SK-N-SH (cell line): ENCODE data around the gene BMAL2. TPM values are rescaled to one million over a fixed set of nuclear protein-coding genes. Genes with fewer than 3 reads are reported as not detected.

Experiments used
- CTCF ChIA-PET: fragments of 300-600, 350-600 bp; formaldehyde crosslinking; extraction: SDS; loops from one replicate; lab custom pipeline; 2021; lab: Yijun Ruan, JAX
- POLR2A ChIA-PET: fragments of 350-600 bp; sonication (Branson Sonifier 250); formaldehyde crosslinking; extraction: SDS; loops from one replicate; lab custom pipeline; 2020; ENCODE audit warnings: antibody characterized with exemption, inconsistent platforms; lab: Yijun Ruan, JAX
- DNase-seq: peaks from one replicate; pipeline ENCODE4 v3.0.0; 2012
- H2AFZ ChIP-seq: fragments of 200-600 bp; sonication (generic); 2 replicates; pipeline ENCODE4 v1.8.1; 2016; ENCODE audit warnings: antibody characterized with exemption, mild to moderate bottlenecking, low read depth
- H3F3A ChIP-seq: fragments of 200-600 bp; sonication (generic); replicated peaks from 2 replicates; pipeline ENCODE3; 2016; ENCODE audit warnings: antibody characterized with exemption, mild to moderate bottlenecking; ENCODE audit not compliant: insufficient read depth
- H3K27ac ChIP-seq, 2 experiments: fragments of 200-500 bp in 1 of 2; fragments of 200-600 bp in 1 of 2; sonication (Bioruptor generic) in 1 of 2; sonication (generic), shearing (Covaris generic) in 1 of 2; 2 replicates each; pipeline versions ENCODE4 v1.5.1 to v1.6.1; 2014 to 2016; ENCODE audit warnings: low read depth in 2 of 2, inconsistent platforms in 1 of 2, low read length in 1 of 2, mild to moderate bottlenecking in 1 of 2, mixed read lengths in 1 of 2
- H3K27me3 ChIP-seq: fragments of 200-600 bp; sonication (generic), shearing (Covaris generic); 2 replicates; pipeline ENCODE4 v1.6.1; 2016; ENCODE audit warnings: mixed run types; ENCODE audit not compliant: insufficient read depth
- H3K36me3 ChIP-seq, 2 experiments: fragments of 200-500 bp in 1 of 2; fragments of 200-600 bp in 1 of 2; sonication (Bioruptor generic) in 1 of 2; sonication (generic) in 1 of 2; replicated peaks in 1 of 2; 2 replicates each; pipeline versions ENCODE3 to v1.5.1; 2014 to 2016; ENCODE audit warnings: low read length in 1 of 2, mild to moderate bottlenecking in 1 of 2; ENCODE audit not compliant: insufficient read depth in 2 of 2, control insufficient read depth in 1 of 2
- H3K4me1 ChIP-seq, 2 experiments: fragments of 200-500 bp in 1 of 2; fragments of 200-600 bp in 1 of 2; sonication (Bioruptor generic) in 1 of 2; sonication (generic), shearing (Covaris generic) in 1 of 2; 2 replicates each; pipeline versions ENCODE4 v1.5.1 to v1.6.1; 2014 to 2016; ENCODE audit warnings: low read depth in 1 of 2, low read length in 1 of 2, mixed run types in 1 of 2; ENCODE audit not compliant: insufficient read depth in 2 of 2, control insufficient read depth in 1 of 2
- H3K4me2 ChIP-seq: fragments of 200-600 bp; sonication (generic), shearing (Covaris generic); 2 replicates; pipeline ENCODE4 v1.6.1; 2017; ENCODE audit warnings: mixed run types
- H3K4me3 ChIP-seq, 2 experiments: fragments of 200-500 bp in 1 of 2; fragments of 200-600 bp in 1 of 2; sonication (Bioruptor generic) in 1 of 2; sonication (generic), shearing (Covaris generic) in 1 of 2; 2 replicates each; pipeline versions ENCODE4 v1.5.1 to v1.8.1; 2014 to 2016; ENCODE audit warnings: low read depth in 2 of 2, inconsistent platforms in 1 of 2, low read length in 1 of 2, mild to moderate bottlenecking in 1 of 2, mixed read lengths in 1 of 2, moderate library complexity in 1 of 2
- H3K79me2 ChIP-seq: fragments of 200-600 bp; sonication (generic); 2 replicates; pipeline ENCODE4 v1.8.1; 2017; ENCODE audit warnings: mild to moderate bottlenecking; ENCODE audit not compliant: insufficient read depth
- H3K9ac ChIP-seq: fragments of 200-600 bp; sonication (generic); 2 replicates; pipeline ENCODE4 v1.6.1; 2017; ENCODE audit warnings: mixed run types
- H3K9me2 ChIP-seq: fragments of 200-600 bp; sonication (generic); 2 replicates; pipeline ENCODE4 v1.6.1; 2017; ENCODE audit warnings: mixed run types
- H3K9me3 ChIP-seq: fragments of 200-600 bp; sonication (generic); 2 replicates; pipeline ENCODE4 v1.6.1; 2017; ENCODE audit warnings: mixed run types, mild to moderate bottlenecking, moderate library complexity
- H4K20me1 ChIP-seq: fragments of 200-600 bp; sonication (generic); 2 replicates; pipeline ENCODE4 v1.6.1; 2017; ENCODE audit warnings: mild to moderate bottlenecking, mixed run types; ENCODE audit not compliant: insufficient read depth
- ELF1 ChIP-seq: IDR thresholded peaks from 2 replicates; pipeline ENCODE4 v1.4.0; 2012
- FOSL2 ChIP-seq: IDR thresholded peaks from 2 replicates; pipeline ENCODE4 v1.4.0; 2012; ENCODE audit warnings: low read depth, mild to moderate bottlenecking, moderate library complexity, borderline replicate concordance
- FOXM1 ChIP-seq: IDR thresholded peaks from 2 replicates; pipeline ENCODE4 v1.4.0; 2012; ENCODE audit warnings: low read depth, mild to moderate bottlenecking
- GABPA ChIP-seq: IDR thresholded peaks from 2 replicates; pipeline ENCODE4 v1.4.0; 2012; ENCODE audit warnings: low read depth, mild to moderate bottlenecking
- GATA2 ChIP-seq: sonication (generic); formaldehyde crosslinking; IDR thresholded peaks from 2 replicates; pipeline ENCODE4 v1.5.0; 2020; ENCODE audit warnings: mild to moderate bottlenecking, missing genetic modification reagents
- JUND ChIP-seq: IDR thresholded peaks from 2 replicates; pipeline ENCODE4 v1.4.0; 2012
- MAX ChIP-seq: IDR thresholded peaks from 2 replicates; pipeline ENCODE4 v1.4.0; 2012; ENCODE audit warnings: low read depth
- MEF2A ChIP-seq: IDR thresholded peaks from 2 replicates; pipeline ENCODE4 v1.4.0; 2012; ENCODE audit warnings: low read depth, borderline replicate concordance
- MXI1 ChIP-seq: IDR thresholded peaks from 2 replicates; pipeline ENCODE4 v1.6.1; 2012; ENCODE audit warnings: mild to moderate bottlenecking, low read depth, low read length, improper control_type of control experiment
- NFIC ChIP-seq: IDR thresholded peaks from 2 replicates; pipeline ENCODE4 v1.4.0; 2012; ENCODE audit warnings: borderline replicate concordance
- NRF1 ChIP-seq: IDR thresholded peaks from 2 replicates; pipeline ENCODE4 v1.6.1; 2012; ENCODE audit warnings: low read depth, mild to moderate bottlenecking, low read length
- PBX3 ChIP-seq: IDR thresholded peaks from 2 replicates; pipeline ENCODE4; 2012
- RAD21 ChIP-seq: IDR thresholded peaks from 2 replicates; pipeline ENCODE4 v1.6.1; 2012; ENCODE audit warnings: mild to moderate bottlenecking, low read length
- SMC3 ChIP-seq: IDR thresholded peaks from 2 replicates; pipeline ENCODE4 v1.6.1; 2012; ENCODE audit warnings: low read depth, low read length, improper control_type of control experiment
- TAF1 ChIP-seq: IDR thresholded peaks from 2 replicates; pipeline ENCODE4 v1.6.1; 2012; ENCODE audit warnings: low read depth, mild to moderate bottlenecking, low read length, moderate library complexity, borderline replicate concordance
- USF2 ChIP-seq: fragments of 150-350 bp; IDR thresholded peaks from 2 replicates; pipeline ENCODE4 v1.6.1; 2017; ENCODE audit warnings: antibody characterized with exemption, low read length, low read depth, borderline replicate concordance
- WGBS: methylation state at CpG from one replicate; pipeline ENCODE4 v1.1.6; 2017; ENCODE audit warnings: low lambda C conversion rate; 5-methylcytosine and 5-hydroxymethylcytosine counted together
- polyA plus RNA-seq, 3 experiments: library from polyadenylated mRNA; depleted of rRNA; stranded (reverse); fragments of >200 nt; gene quantifications; 2 replicates each; pipeline ENCODE4 v1.2.3, GENCODE V29; 2012
- TF ChIP-seq, protein P1 (sequence below): IDR thresholded peaks from 2 replicates; pipeline ENCODE4 v1.6.1; 2012; ENCODE audit warnings: mild to moderate bottlenecking, low read depth, low read length, moderate library complexity
- TF ChIP-seq, protein P2 (sequence below): IDR thresholded peaks from 2 replicates; pipeline ENCODE4 v1.4.0; 2012; ENCODE audit warnings: low read depth, borderline replicate concordance
- TF ChIP-seq, protein P3 (sequence below): IDR thresholded peaks from 2 replicates; pipeline ENCODE4 v1.4.0; 2012; ENCODE audit warnings: low read depth, borderline replicate concordance

The BMAL2 gene
- polyA plus RNA-seq, 1 of the 3 experiments (the other 2 are of a cell fraction), result 6.4 TPM

- WGBS, result 88% methylated on average over 2 of the region's 2 CpGs
- no peak for DNase-seq
- Histone ChIP-seq H3K27me3 (no peaks in the 10 kb centered on the region), H3K9me3 (no peaks in the 10 kb centered on the region), H3K79me2 (peaks cover 65% of the 10 kb centered on the region), H3K36me3 (no peaks in the 10 kb centered on the region), H3K4me1 (peaks cover 6 to 8% of the 10 kb centered on the region in 2 experiments; a peak in 3 of 4 replicates), H3K9me2 (no peaks in the 10 kb centered on the region), H4K20me1 (no peaks in the 10 kb centered on the region), H3F3A (peaks cover 11% of the 10 kb centered on the region), H3K27ac (no peak overlapping the region), H2AFZ (no peak overlapping the region), H3K4me2 (no peak overlapping the region), H3K4me3 (no peak overlapping the region), H3K9ac (no peak overlapping the region)
- CTCF ChIA-PET, result no interaction called here
- no peak for TF ChIP-seq MEF2A
- no peak for TF ChIP-seq USF2
- no peak for TF ChIP-seq NRF1
- TF ChIP-seq, protein P1, sequence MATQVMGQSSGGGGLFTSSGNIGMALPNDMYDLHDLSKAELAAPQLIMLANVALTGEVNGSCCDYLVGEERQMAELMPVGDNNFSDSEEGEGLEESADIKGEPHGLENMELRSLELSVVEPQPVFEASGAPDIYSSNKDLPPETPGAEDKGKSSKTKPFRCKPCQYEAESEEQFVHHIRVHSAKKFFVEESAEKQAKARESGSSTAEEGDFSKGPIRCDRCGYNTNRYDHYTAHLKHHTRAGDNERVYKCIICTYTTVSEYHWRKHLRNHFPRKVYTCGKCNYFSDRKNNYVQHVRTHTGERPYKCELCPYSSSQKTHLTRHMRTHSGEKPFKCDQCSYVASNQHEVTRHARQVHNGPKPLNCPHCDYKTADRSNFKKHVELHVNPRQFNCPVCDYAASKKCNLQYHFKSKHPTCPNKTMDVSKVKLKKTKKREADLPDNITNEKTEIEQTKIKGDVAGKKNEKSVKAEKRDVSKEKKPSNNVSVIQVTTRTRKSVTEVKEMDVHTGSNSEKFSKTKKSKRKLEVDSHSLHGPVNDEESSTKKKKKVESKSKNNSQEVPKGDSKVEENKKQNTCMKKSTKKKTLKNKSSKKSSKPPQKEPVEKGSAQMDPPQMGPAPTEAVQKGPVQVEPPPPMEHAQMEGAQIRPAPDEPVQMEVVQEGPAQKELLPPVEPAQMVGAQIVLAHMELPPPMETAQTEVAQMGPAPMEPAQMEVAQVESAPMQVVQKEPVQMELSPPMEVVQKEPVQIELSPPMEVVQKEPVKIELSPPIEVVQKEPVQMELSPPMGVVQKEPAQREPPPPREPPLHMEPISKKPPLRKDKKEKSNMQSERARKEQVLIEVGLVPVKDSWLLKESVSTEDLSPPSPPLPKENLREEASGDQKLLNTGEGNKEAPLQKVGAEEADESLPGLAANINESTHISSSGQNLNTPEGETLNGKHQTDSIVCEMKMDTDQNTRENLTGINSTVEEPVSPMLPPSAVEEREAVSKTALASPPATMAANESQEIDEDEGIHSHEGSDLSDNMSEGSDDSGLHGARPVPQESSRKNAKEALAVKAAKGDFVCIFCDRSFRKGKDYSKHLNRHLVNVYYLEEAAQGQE, result no peak
- TF ChIP-seq MAX, result no peak
- TF ChIP-seq GATA2, result no peak
- TF ChIP-seq FOSL2, result no peak
- no peak for TF ChIP-seq MXI1
- no peak for TF ChIP-seq NFIC
- TF ChIP-seq TAF1, result no peak
- no peak for TF ChIP-seq FOXM1
- no peak for TF ChIP-seq JUND
- no peak for TF ChIP-seq GABPA
- no peak for TF ChIP-seq SMC3
- POLR2A ChIA-PET, result no interaction called here
Measured at GRCh38 chr12:27336282-27336653, 3.6 kb downstream of the BMAL2 start.

DNA sequence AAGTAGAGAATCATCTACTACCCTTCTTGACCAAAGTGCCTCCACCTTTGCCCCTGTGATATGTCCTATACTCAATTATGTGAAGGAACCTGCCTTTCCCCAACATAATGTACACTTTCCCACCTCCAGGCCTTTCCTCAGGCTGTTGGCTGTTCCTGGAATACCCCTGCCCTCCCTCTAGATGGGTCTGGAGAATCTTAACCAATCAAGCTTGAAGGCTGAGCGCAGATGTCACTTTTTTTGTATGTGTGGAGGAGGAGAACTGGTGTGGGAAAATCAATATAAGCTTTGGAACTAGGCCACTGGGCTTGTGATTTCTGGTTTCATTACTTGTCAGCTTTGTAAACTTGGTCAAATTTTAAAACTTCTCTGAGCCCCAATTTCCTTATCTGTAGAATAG, 4.7 kb downstream of the BMAL2 start:
- H3K79me2 ChIP-seq, result peaks cover 76% of the 10 kb centered on the region
- H3K9me3 ChIP-seq, result no peaks in the 10 kb centered on the region
- H3K9ac ChIP-seq, result no peak overlapping the region
- no peak for DNase-seq
- H3K9me2 ChIP-seq, result no peaks in the 10 kb centered on the region
- H3K27me3 ChIP-seq, result no peaks in the 10 kb centered on the region
- no peak overlapping the region for H2AFZ ChIP-seq
- H3K36me3 ChIP-seq, result no peaks in the 10 kb centered on the region
- H3K27ac ChIP-seq, result no peak overlapping the region
- no peak for TF ChIP-seq TAF1
- TF ChIP-seq, protein P2, sequence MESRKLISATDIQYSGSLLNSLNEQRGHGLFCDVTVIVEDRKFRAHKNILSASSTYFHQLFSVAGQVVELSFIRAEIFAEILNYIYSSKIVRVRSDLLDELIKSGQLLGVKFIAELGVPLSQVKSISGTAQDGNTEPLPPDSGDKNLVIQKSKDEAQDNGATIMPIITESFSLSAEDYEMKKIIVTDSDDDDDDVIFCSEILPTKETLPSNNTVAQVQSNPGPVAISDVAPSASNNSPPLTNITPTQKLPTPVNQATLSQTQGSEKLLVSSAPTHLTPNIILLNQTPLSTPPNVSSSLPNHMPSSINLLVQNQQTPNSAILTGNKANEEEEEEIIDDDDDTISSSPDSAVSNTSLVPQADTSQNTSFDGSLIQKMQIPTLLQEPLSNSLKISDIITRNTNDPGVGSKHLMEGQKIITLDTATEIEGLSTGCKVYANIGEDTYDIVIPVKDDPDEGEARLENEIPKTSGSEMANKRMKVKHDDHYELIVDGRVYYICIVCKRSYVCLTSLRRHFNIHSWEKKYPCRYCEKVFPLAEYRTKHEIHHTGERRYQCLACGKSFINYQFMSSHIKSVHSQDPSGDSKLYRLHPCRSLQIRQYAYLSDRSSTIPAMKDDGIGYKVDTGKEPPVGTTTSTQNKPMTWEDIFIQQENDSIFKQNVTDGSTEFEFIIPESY, result no peak
- TF ChIP-seq MEF2A, result no peak
- no peak for TF ChIP-seq RAD21
- no peak for TF ChIP-seq GATA2
- TF ChIP-seq MAX, result no peak
- TF ChIP-seq FOSL2, result no peak
- TF ChIP-seq PBX3, result no peak
- no peak for TF ChIP-seq ELF1
- TF ChIP-seq, protein P3, sequence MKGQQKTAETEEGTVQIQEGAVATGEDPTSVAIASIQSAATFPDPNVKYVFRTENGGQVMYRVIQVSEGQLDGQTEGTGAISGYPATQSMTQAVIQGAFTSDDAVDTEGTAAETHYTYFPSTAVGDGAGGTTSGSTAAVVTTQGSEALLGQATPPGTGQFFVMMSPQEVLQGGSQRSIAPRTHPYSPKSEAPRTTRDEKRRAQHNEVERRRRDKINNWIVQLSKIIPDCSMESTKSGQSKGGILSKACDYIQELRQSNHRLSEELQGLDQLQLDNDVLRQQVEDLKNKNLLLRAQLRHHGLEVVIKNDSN, result no peak
- no peak overlapping the region for H3K4me3 ChIP-seq
- ChIA-PET POLR2A (no interaction called here), CTCF (no interaction called here)
- 100% methylated on average over 1 of the region's 1 CpG for WGBS
- H3F3A ChIP-seq, result peaks cover 12% of the 10 kb centered on the region
- no peak overlapping the region for H3K4me2 ChIP-seq
- H4K20me1 ChIP-seq, result no peaks in the 10 kb centered on the region
- H3K4me1 ChIP-seq, result peaks cover 0 to 5% of the 10 kb centered on the region in 2 experiments; a peak in 2 of 4 replicates
